K562 (cell line): ENCODE results near the gene LRIT1. TPM values are rescaled to one million over a fixed set of nuclear protein-coding genes. Genes with fewer than 3 reads are reported as not detected.

Experiments used
- ATAC-seq: fragments of 200-7000 bp; cut with Tn5 transposase; 3 replicates; pipeline ENCODE4 v1.9.1; 2020; ENCODE audit warnings: moderate library complexity
- BruUV-seq: library from RNA; stranded (reverse); fragments of 400-500 nt; replicated peaks from 2 replicates; lab custom pipeline; 2021; lab: Mats Ljungman, UMichigan
- CTCF ChIA-PET: fragments of 300-600 bp; formaldehyde crosslinking; extraction: SDS; loops from one replicate; lab custom pipeline; 2021; ENCODE audit warnings: low intra/inter-chr PET ratio; lab: Yijun Ruan, JAX
- POLR2A ChIA-PET: fragments of 300-600, 350-650 bp; sonication (Branson Sonifier 250); formaldehyde crosslinking; extraction: SDS; loops from one replicate; lab custom pipeline; 2021; ENCODE audit warnings: antibody characterized with exemption, inconsistent platforms; lab: Yijun Ruan, JAX
- DNase-seq, 4 experiments: peaks; one replicate each; pipeline versions ENCODE4 v3.0.0 to v3.0.0-alpha.2; 2011 to 2018; ENCODE audit warnings: low spot score in 3 of 4, mixed read lengths in 3 of 4; ENCODE audit errors: extremely low read depth in 1 of 4
- FAIRE-seq: peaks from 2 replicates; lab custom pipeline; 2011; peaks lifted over from hg19 to GRCh38; lab: Jason Lieb, UNC
- H2AFZ ChIP-seq: 2 replicates; pipeline ENCODE4 v1.6.0; 2011; ENCODE audit warnings: low read depth, low read length, control low read depth, inconsistent platforms
- H3K27ac ChIP-seq: fragments of 200-600 bp; 3 replicates; pipeline ENCODE4 v1.8.0; 2011; ENCODE audit warnings: low read depth, mild to moderate bottlenecking, control low read depth, inconsistent platforms, low read length, moderate library complexity, mixed read lengths; ENCODE audit errors: extremely low read depth
- H3K27me3 ChIP-seq, 2 experiments: fragments of 300-600 bp in 1 of 2; 2 replicates in 1 of 2; 3 replicates in 1 of 2; pipeline versions ENCODE4 v1.6.0 to v1.8.0; 2011; ENCODE audit warnings: inconsistent platforms in 2 of 2, low read length in 2 of 2, mild to moderate bottlenecking in 1 of 2, mixed read lengths in 1 of 2, moderate library complexity in 1 of 2; ENCODE audit not compliant: control insufficient read depth in 2 of 2, insufficient read depth in 2 of 2
- H3K36me3 ChIP-seq: fragments of 300-600 bp; 3 replicates; pipeline ENCODE4 v1.8.0; 2011; ENCODE audit warnings: mild to moderate bottlenecking, low read length, inconsistent platforms; ENCODE audit not compliant: control insufficient read depth, insufficient read depth
- H3K4me1 ChIP-seq, 2 experiments: fragments of 200-600 bp in 1 of 2; replicated peaks in 1 of 2; 2 replicates in 1 of 2; 3 replicates in 1 of 2; pipeline versions ENCODE4 v1.5.1 to v1.8.0; 2011; ENCODE audit warnings: inconsistent platforms in 2 of 2, low read length in 2 of 2, mild to moderate bottlenecking in 1 of 2, mixed read lengths in 1 of 2, moderate library complexity in 1 of 2; ENCODE audit not compliant: control insufficient read depth in 2 of 2, insufficient read depth in 2 of 2
- H3K4me2 ChIP-seq: 2 replicates; pipeline ENCODE4 v1.6.1; 2011; ENCODE audit warnings: low read length, control low read depth, inconsistent platforms, mixed read lengths; ENCODE audit not compliant: insufficient read depth
- H3K4me3 ChIP-seq: fragments of 200-600 bp; sonication (generic), shearing (Covaris generic); 2 replicates; pipeline ENCODE4 v1.5.1; 2016; ENCODE audit warnings: control low read depth, inconsistent platforms
- H3K79me2 ChIP-seq: fragments of 200-600 bp; 3 replicates; pipeline ENCODE4 v1.8.0; 2011; ENCODE audit warnings: low read length, inconsistent platforms; ENCODE audit not compliant: control insufficient read depth, insufficient read depth
- H3K9ac ChIP-seq, 2 experiments: 2 replicates each; pipeline versions ENCODE4 v1.6.0 to v1.6.1; 2011; ENCODE audit warnings: low read depth in 2 of 2, low read length in 2 of 2, control low read depth in 1 of 2, inconsistent platforms in 1 of 2, mild to moderate bottlenecking in 1 of 2, mixed read lengths in 1 of 2; ENCODE audit not compliant: insufficient read depth in 1 of 2
- H3K9me1 ChIP-seq: one replicate; pipeline ENCODE4 v1.6.0; 2011; ENCODE audit warnings: inconsistent platforms, mild to moderate bottlenecking, low read length, moderate library complexity; ENCODE audit not compliant: control insufficient read depth, insufficient read depth
- H3K9me3 ChIP-seq: replicated peaks from 2 replicates; pipeline ENCODE4 v1.5.1; 2011; ENCODE audit warnings: low read depth, low read length, inconsistent platforms; ENCODE audit not compliant: control insufficient read depth, insufficient read depth
- H4K20me1 ChIP-seq: replicated peaks from 2 replicates; pipeline ENCODE4 v1.6.1; 2011; ENCODE audit warnings: low read length, inconsistent platforms, mixed read lengths; ENCODE audit not compliant: control insufficient read depth, insufficient read depth
- BRD4 ChIP-seq: fragments of 200-600 bp; sonication (generic); IDR thresholded peaks from 2 replicates; pipeline ENCODE4 v1.6.1; 2017; ENCODE audit warnings: inconsistent platforms
- FUS ChIP-seq: fragments of 200-400 bp; formaldehyde crosslinking; optimal IDR thresholded peaks from 2 replicates; pipeline ENCODE3; 2017; ENCODE audit warnings: low read depth, low read length
- NR3C1 ChIP-seq: sonication (generic); formaldehyde crosslinking; IDR thresholded peaks from 2 replicates; pipeline ENCODE4 v1.8.1; 2022; ENCODE audit warnings: missing genetic modification reagents
- SIN3A ChIP-seq, 2 experiments: fragments of 150-350 bp in 1 of 2; IDR thresholded peaks; 2 replicates each; pipeline ENCODE4 v1.6.1; 2011 to 2016; ENCODE audit warnings: borderline replicate concordance in 2 of 2, low read depth in 2 of 2, low read length in 2 of 2, mild to moderate bottlenecking in 2 of 2, moderate library complexity in 2 of 2; ENCODE audit not compliant: control insufficient read depth in 1 of 2
- TARDBP ChIP-seq: fragments of 450-650 bp; IDR thresholded peaks from 2 replicates; pipeline ENCODE4 v1.6.1; 2016
- TFAM ChIP-seq: fragments of 250-450 bp; sonication (Bioruptor Pico); conservative IDR thresholded peaks from 2 replicates; pipeline ENCODE4 v1.5.0; 2021; ENCODE audit warnings: mild to moderate bottlenecking, moderate library complexity
- ZFX ChIP-seq: sonication (generic); formaldehyde crosslinking; IDR thresholded peaks from 2 replicates; pipeline ENCODE4 v1.8.0; 2022; ENCODE audit warnings: mild to moderate bottlenecking, missing genetic modification reagents, moderate library complexity
- ZNF253 ChIP-seq: fragments of 250-450 bp; sonication (Bioruptor Pico); conservative IDR thresholded peaks from 2 replicates; pipeline ENCODE4 v1.6.1; 2021; ENCODE audit warnings: mild to moderate bottlenecking
- ZNF282 ChIP-seq: sonication (generic); formaldehyde crosslinking; IDR thresholded peaks from 2 replicates; pipeline ENCODE4 v1.8.1; 2023; ENCODE audit warnings: missing genetic modification reagents
- ZNF586 ChIP-seq: fragments of 450-650 bp; formaldehyde crosslinking; conservative IDR thresholded peaks from 2 replicates; pipeline ENCODE4 v1.4.0; 2020; ENCODE audit warnings: mild to moderate bottlenecking, moderate library complexity
- WGBS: fragments of 100-300 bp; shearing (Covaris generic); methylation state at CpG from one replicate; pipeline ENCODE4 v1.1.6; 2016; ENCODE audit warnings: low coverage, mixed read lengths; ENCODE audit not compliant: insufficient coverage; ENCODE audit errors: missing lambda C conversion rate; 5-methylcytosine and 5-hydroxymethylcytosine counted together
- in situ Hi-C: fragments of 300-500 bp; cut with MboI; formaldehyde crosslinking; loops from 4 replicates; pipeline ENCODE4 v1.15.0; 2018; ENCODE audit warnings: inconsistent platforms, mixed read lengths
- intact Hi-C: fragments of 100-400 bp; cut with micrococcal nuclease; formaldehyde crosslinking; loops from 2 replicates; pipeline ENCODE4 v1.14.2; 2022
- polyA plus RNA-seq, 8 experiments: library from polyadenylated mRNA; depleted of rRNA in 4 of 8; stranded (reverse) in 5 of 8; unstranded in 3 of 8; fragments of >200 nt; fragmentation: Nextera tagmentation in 2 of 8; fragmentation: Illumina TruSeq in 1 of 8; extraction: Ambion mirVana in 2 of 8; extraction: Trizol in 1 of 8; gene quantifications; 2 replicates each; pipeline versions ENCODE4 v1.2.1 to v1.2.3, GENCODE V29; 2011 to 2014; ENCODE audit warnings: inconsistent platforms in 1 of 8, missing spikeins in 1 of 8
- total RNA-seq, 7 experiments: library from RNA; depleted of rRNA in 6 of 7; stranded (reverse); fragments of >200 nt in 6 of 7; fragmentation: Illumina TruSeq in 2 of 7; extraction: Trizol in 2 of 7; gene quantifications; 2 replicates each; pipeline versions ENCODE4 v1.2.1 to v1.2.3, GENCODE V29; 2011 to 2021; ENCODE audit warnings: low replicate concordance in 1 of 7
- TF ChIP-seq, protein P1 (sequence below): fragments of 250-450 bp; sonication (Bioruptor Pico); IDR thresholded peaks from 2 replicates; pipeline ENCODE4 v1.5.0; 2022; ENCODE audit warnings: mild to moderate bottlenecking
- TF ChIP-seq, protein P2 (sequence below): sonication (generic); formaldehyde crosslinking; IDR thresholded peaks from 2 replicates; pipeline ENCODE4 v1.8.1; 2023; ENCODE audit warnings: mild to moderate bottlenecking, missing genetic modification reagents
- TF ChIP-seq, protein P3 (sequence below): sonication (generic); formaldehyde crosslinking; IDR thresholded peaks from 2 replicates; pipeline ENCODE4 v1.8.1; 2022; ENCODE audit warnings: missing genetic modification reagents
- TF ChIP-seq, protein P4 (sequence below): fragments of 450-650 bp; formaldehyde crosslinking; IDR thresholded peaks from 2 replicates; pipeline ENCODE4 v1.4.0; 2020; ENCODE audit warnings: mild to moderate bottlenecking
- TF ChIP-seq, protein P5 (sequence below): fragments of 250-450 bp; sonication (Bioruptor Pico); IDR thresholded peaks from 2 replicates; pipeline ENCODE4 v1.8.0; 2021; ENCODE audit warnings: moderate library complexity, mild to moderate bottlenecking, inconsistent platforms
- TF ChIP-seq, protein P6 (sequence below): fragments of 450-650 bp; IDR thresholded peaks from 2 replicates; pipeline ENCODE4 v1.6.1; 2017; ENCODE audit warnings: antibody characterized with exemption

The LRIT1 gene
- total and polyA plus RNA-seq, 9 of the 15 experiments (the other 6 are each of a cell fraction or from before 2014, with no cell fraction given): not detected

DNA sequence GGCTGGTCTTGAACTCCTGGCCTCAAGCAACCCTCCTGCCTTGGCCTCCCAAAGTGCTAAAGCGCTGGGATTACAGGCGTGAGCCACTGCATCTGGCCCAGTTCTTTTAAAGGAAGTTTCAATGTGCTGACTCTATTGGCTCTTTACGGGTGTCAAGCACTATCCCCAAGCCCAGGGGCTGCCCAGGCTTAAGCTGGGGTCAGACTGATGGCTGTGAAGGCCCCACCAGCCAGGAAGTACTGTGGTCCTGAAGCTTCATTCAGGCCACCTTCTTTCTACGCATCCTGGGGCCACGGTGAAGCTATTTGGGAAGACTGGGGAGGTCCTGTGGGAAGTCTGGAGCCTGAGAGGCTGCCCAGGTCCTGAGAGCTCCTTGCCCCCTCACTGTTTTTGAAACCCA lies 59.7 kb downstream of the LRIT1 start:
- Histone ChIP-seq H3K4me3 (no peak overlapping the region), H3K4me1 (no peaks in the 10 kb centered on the region; a peak in 1 of 5 replicates), H3K4me2 (no peak overlapping the region), H3K79me2 (no peaks in the 10 kb centered on the region), H3K27me3 (peaks cover 9 to 34% of the 10 kb centered on the region in 2 experiments; a peak in 4 of 5 replicates), H3K36me3 (no peaks in the 10 kb centered on the region), H4K20me1 (no peaks in the 10 kb centered on the region; the same call in 1 of the 2 replicates), H3K9ac (no peak overlapping the region), H3K9me1 (no peaks in the 10 kb centered on the region), H2AFZ (no peak overlapping the region), H3K27ac (no peak overlapping the region), H3K9me3 (no peaks in the 10 kb centered on the region)
- no peak for ATAC-seq
- WGBS: 3% methylated on average over 5 of the region's 5 CpGs
- intact Hi-C loops: no loop called here
- POLR2A ChIA-PET: interaction anchor here (1.3 to 2.8 kb wide), 3 partner anchors 16 to 42 kb away, joined by 3 to 8 read pairs (median 3); partner anchors contain the start of gene GHITM
- no peak for DNase-seq
- in situ Hi-C loops: no loop called here
- BruUV-seq: no TSS peak
- CTCF ChIA-PET: no interaction called here
- no peak for FAIRE-seq
- TF ChIP-seq TFAM (CRISPR knock-in tag) (no peak), BRD4 (no peak), NR3C1 (CRISPR knock-in tag) (no peak), FUS (no peak), ZFX (CRISPR knock-in tag) (no peak), ZNF282 (no peak), TARDBP (no peak), SIN3A (IDR thresholded peaks at IDR 0.05; ENCODE audit: borderline replicate concordance in 2 of 2, control insufficient read depth in 1 of 2, low read depth in 2 of 2, low read length in 2 of 2) (no peak), ZNF586 (no peak), ZNF253 (no peak)
- TF ChIP-seq, protein P1, sequence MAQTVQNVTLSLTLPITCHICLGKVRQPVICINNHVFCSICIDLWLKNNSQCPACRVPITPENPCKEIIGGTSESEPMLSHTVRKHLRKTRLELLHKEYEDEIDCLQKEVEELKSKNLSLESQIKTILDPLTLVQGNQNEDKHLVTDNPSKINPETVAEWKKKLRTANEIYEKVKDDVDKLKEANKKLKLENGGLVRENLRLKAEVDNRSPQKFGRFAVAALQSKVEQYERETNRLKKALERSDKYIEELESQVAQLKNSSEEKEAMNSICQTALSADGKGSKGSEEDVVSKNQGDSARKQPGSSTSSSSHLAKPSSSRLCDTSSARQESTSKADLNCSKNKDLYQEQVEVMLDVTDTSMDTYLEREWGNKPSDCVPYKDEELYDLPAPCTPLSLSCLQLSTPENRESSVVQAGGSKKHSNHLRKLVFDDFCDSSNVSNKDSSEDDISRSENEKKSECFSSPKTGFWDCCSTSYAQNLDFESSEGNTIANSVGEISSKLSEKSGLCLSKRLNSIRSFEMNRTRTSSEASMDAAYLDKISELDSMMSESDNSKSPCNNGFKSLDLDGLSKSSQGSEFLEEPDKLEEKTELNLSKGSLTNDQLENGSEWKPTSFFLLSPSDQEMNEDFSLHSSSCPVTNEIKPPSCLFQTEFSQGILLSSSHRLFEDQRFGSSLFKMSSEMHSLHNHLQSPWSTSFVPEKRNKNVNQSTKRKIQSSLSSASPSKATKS (CRISPR knock-in tag): no peak
- TF ChIP-seq, protein P2, sequence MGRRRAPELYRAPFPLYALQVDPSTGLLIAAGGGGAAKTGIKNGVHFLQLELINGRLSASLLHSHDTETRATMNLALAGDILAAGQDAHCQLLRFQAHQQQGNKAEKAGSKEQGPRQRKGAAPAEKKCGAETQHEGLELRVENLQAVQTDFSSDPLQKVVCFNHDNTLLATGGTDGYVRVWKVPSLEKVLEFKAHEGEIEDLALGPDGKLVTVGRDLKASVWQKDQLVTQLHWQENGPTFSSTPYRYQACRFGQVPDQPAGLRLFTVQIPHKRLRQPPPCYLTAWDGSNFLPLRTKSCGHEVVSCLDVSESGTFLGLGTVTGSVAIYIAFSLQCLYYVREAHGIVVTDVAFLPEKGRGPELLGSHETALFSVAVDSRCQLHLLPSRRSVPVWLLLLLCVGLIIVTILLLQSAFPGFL (CRISPR knock-in tag): no peak
- TF ChIP-seq, protein P3, sequence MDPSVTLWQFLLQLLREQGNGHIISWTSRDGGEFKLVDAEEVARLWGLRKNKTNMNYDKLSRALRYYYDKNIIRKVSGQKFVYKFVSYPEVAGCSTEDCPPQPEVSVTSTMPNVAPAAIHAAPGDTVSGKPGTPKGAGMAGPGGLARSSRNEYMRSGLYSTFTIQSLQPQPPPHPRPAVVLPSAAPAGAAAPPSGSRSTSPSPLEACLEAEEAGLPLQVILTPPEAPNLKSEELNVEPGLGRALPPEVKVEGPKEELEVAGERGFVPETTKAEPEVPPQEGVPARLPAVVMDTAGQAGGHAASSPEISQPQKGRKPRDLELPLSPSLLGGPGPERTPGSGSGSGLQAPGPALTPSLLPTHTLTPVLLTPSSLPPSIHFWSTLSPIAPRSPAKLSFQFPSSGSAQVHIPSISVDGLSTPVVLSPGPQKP (CRISPR knock-in tag): no peak
- TF ChIP-seq, protein P4, sequence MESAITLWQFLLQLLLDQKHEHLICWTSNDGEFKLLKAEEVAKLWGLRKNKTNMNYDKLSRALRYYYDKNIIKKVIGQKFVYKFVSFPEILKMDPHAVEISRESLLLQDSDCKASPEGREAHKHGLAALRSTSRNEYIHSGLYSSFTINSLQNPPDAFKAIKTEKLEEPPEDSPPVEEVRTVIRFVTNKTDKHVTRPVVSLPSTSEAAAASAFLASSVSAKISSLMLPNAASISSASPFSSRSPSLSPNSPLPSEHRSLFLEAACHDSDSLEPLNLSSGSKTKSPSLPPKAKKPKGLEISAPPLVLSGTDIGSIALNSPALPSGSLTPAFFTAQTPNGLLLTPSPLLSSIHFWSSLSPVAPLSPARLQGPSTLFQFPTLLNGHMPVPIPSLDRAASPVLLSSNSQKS (CRISPR knock-in tag): no peak
- TF ChIP-seq, protein P5, sequence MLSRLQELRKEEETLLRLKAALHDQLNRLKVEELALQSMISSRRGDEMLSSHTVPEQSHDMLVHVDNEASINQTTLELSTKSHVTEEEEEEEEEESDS (CRISPR knock-in tag): no peak
- TF ChIP-seq, protein P6, sequence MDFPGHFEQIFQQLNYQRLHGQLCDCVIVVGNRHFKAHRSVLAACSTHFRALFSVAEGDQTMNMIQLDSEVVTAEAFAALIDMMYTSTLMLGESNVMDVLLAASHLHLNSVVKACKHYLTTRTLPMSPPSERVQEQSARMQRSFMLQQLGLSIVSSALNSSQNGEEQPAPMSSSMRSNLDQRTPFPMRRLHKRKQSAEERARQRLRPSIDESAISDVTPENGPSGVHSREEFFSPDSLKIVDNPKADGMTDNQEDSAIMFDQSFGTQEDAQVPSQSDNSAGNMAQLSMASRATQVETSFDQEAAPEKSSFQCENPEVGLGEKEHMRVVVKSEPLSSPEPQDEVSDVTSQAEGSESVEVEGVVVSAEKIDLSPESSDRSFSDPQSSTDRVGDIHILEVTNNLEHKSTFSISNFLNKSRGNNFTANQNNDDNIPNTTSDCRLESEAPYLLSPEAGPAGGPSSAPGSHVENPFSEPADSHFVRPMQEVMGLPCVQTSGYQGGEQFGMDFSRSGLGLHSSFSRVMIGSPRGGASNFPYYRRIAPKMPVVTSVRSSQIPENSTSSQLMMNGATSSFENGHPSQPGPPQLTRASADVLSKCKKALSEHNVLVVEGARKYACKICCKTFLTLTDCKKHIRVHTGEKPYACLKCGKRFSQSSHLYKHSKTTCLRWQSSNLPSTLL: no peak
